Keratinocyte (primary cell): ENCODE data around the gene SPINK9.

Source experiments
- EZH2 ChIP-seq: IDR thresholded peaks from one replicate; pipeline ENCODE4 v1.6.1; 2012; ENCODE audit warnings: inconsistent platforms, mild to moderate bottlenecking, low read length, moderate library complexity
- TF ChIP-seq, protein P1 (sequence below), 3 experiments: IDR thresholded peaks in 1 of 3; conservative IDR thresholded peaks in 1 of 3; optimal IDR thresholded peaks in 1 of 3; 2 replicates in 2 of 3; 3 replicates in 1 of 3; pipeline versions ENCODE3 to v1.5.1; 2011; ENCODE audit warnings: low read length in 3 of 3, mild to moderate bottlenecking in 3 of 3, moderate library complexity in 2 of 3, control low read depth in 1 of 3, inconsistent platforms in 1 of 3; ENCODE audit not compliant: insufficient read depth in 2 of 3; ENCODE audit errors: extremely low read depth in 1 of 3

- TF ChIP-seq, protein P1, sequence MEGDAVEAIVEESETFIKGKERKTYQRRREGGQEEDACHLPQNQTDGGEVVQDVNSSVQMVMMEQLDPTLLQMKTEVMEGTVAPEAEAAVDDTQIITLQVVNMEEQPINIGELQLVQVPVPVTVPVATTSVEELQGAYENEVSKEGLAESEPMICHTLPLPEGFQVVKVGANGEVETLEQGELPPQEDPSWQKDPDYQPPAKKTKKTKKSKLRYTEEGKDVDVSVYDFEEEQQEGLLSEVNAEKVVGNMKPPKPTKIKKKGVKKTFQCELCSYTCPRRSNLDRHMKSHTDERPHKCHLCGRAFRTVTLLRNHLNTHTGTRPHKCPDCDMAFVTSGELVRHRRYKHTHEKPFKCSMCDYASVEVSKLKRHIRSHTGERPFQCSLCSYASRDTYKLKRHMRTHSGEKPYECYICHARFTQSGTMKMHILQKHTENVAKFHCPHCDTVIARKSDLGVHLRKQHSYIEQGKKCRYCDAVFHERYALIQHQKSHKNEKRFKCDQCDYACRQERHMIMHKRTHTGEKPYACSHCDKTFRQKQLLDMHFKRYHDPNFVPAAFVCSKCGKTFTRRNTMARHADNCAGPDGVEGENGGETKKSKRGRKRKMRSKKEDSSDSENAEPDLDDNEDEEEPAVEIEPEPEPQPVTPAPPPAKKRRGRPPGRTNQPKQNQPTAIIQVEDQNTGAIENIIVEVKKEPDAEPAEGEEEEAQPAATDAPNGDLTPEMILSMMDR (optimal IDR thresholded peaks at IDR 0.05 in 1 of 3, IDR thresholded peaks at IDR 0.05 in 1 of 3, conservative IDR thresholded peaks at IDR 0.05 in 1 of 3; ENCODE audit: extremely low read depth in 1 of 3, insufficient read depth in 2 of 3, low read length in 3 of 3), result no peak
- TF ChIP-seq EZH2, result no peak
These were observed 47.6 kb downstream of the SPINK9 start for GRCh38 chr5:148382961-148383360.
